ENCODE measurements around the gene NKAIN2.

Gene NKAIN2

DNA sequence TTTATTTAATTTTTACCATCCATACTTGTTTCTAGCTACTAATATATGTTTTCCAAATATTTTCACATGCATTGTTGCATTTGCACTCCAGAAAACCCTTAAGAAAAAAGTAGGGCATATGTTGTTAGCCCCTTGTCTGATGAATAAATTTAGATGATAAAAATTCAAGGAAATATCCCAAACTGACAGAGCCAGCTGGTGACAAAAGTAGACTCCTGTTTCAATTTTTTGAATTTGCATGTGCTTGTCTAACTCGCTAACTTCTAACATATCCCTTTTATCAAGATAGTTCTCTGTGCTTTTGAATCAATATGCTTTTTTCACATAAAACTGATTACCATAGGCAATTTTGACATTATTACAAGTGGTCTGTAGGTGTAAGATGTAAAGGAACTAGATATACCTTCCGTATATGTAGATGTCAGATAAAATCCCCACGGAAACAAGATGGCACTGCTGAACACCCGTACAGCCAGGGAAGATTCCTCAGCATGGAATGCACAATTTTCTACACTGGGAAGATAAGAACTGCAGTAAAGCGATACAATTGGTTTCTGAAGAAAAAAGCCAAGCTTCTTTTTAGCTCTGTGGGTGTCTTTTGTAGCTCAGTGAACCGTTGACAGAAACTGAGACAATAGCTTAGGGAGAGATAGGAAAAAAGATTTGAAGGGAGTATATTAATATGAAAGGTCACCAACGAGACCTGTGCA, 721.0 kb downstream of the NKAIN2 start:
- no peak overlapping the region for H3K4me3 ChIP-seq (ENCODE audit: low read length in 2 of 2)
- H3K9ac ChIP-seq (ENCODE audit: low read length in 2 of 2): no peak overlapping the region
- no peak overlapping the region for H3K27ac ChIP-seq (ENCODE audit: low read length)

DNA sequence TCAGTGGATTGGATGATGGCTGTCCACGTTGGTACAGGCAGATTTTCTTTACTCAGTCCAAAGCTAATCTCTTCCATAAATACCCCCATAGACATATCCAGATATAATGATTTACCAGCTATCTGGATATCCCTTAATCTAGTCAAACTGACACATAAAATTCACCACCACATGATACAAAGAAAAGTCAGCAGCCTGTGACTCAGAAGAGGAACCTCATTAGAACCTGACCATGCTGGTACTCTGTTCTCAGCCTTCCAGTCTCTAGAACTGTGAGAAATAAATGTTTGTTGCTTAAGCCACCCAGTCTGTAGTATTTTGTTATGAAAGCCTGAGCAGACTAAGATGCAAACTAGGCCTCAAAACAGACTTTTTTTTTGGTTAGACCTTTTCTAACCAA, 727.3 kb downstream of the NKAIN2 start:
- Histone ChIP-seq H3K9me3 (ENCODE audit: control insufficient read depth in 2 of 2, low read length in 2 of 2) (no peaks in the 10 kb centered on the region), H3K9ac (ENCODE audit: low read length in 2 of 2) (no peak overlapping the region), H3K36me3 (ENCODE audit: control insufficient read depth in 2 of 2, insufficient read depth in 2 of 2, low read length in 2 of 2) (no peaks in the 10 kb centered on the region), H3K4me1 (ENCODE audit: control insufficient read depth, insufficient read depth, low read length) (no peaks in the 10 kb centered on the region), H3K27ac (ENCODE audit: low read length) (no peak overlapping the region), H3K4me3 (ENCODE audit: low read length in 2 of 2) (no peak overlapping the region), H3K27me3 (ENCODE audit: control insufficient read depth in 1 of 2, insufficient read depth in 2 of 2, low read length in 2 of 2) (no peaks in the 10 kb centered on the region)

More for the DNA sequence above, 721.0 kb downstream of the NKAIN2 start:
- H3K27me3 ChIP-seq (ENCODE audit: control insufficient read depth in 1 of 2, insufficient read depth in 2 of 2, low read length in 2 of 2): no peaks in the 10 kb centered on the region
- no peaks in the 10 kb centered on the region for H3K4me1 ChIP-seq (ENCODE audit: control insufficient read depth, insufficient read depth, low read length)
- H3K9me3 ChIP-seq (ENCODE audit: control insufficient read depth in 2 of 2, low read length in 2 of 2): no peaks in the 10 kb centered on the region
- H3K36me3 ChIP-seq (ENCODE audit: control insufficient read depth in 2 of 2, insufficient read depth in 2 of 2, low read length in 2 of 2): no peaks in the 10 kb centered on the region

DNA sequence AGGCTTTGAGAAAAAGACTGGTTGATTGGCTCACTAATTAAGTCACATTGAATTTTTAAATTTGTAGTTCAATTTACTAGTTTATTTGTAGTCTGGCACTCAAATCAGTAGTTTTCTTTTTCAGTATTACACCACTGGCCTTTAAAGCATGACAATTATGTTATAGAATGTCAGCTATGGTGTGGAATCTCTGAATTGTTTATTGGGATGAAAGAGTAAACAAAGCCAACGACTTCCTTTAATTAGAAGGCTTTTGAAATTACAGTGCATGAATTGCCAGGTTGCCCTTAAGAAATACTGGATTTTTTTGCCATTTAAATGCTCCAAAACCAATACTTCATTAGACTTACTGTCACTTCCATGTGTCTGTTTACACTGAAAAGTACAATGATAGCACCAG, 731.6 kb downstream of the NKAIN2 start:
- H3K4me3 ChIP-seq (ENCODE audit: low read length in 2 of 2): no peak overlapping the region

DNA sequence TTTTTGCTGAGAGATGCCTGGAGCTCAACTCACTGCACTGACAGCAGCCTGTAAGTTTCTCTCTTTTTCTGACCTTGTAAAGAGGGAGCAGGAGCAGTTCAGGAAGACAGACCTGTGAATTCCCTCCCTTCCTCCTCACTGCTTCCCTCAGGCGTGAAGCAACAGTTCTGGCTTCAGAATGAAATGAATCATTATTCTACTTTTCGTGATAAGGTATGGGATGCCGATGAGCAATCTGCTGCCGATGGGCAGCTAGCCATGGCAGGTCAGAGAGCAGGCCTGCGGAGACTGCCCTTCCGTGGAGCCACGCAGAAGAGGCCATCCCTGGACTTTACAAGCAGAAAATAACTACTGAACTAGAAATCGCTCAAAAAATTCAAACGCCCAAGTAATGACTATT, 732.1 kb downstream of the NKAIN2 start:
- no peaks in the 10 kb centered on the region for H3K36me3 ChIP-seq (ENCODE audit: control insufficient read depth in 2 of 2, insufficient read depth in 2 of 2, low read length in 2 of 2)
- H3K27me3 ChIP-seq (ENCODE audit: control insufficient read depth in 1 of 2, insufficient read depth in 2 of 2, low read length in 2 of 2): no peaks in the 10 kb centered on the region
- no peak overlapping the region for H3K9ac ChIP-seq (ENCODE audit: low read length in 2 of 2)
- no peak overlapping the region for H3K27ac ChIP-seq (ENCODE audit: low read length)
- no peaks in the 10 kb centered on the region for H3K4me1 ChIP-seq (ENCODE audit: control insufficient read depth, insufficient read depth, low read length)
- no peak overlapping the region for H3K4me3 ChIP-seq (ENCODE audit: low read length in 2 of 2)
- H3K9me3 ChIP-seq (ENCODE audit: control insufficient read depth in 2 of 2, low read length in 2 of 2): no peaks in the 10 kb centered on the region

More for the DNA sequence above, 731.6 kb downstream of the NKAIN2 start:
- Histone ChIP-seq H3K36me3 (ENCODE audit: control insufficient read depth in 2 of 2, insufficient read depth in 2 of 2, low read length in 2 of 2) (no peaks in the 10 kb centered on the region), H3K4me1 (ENCODE audit: control insufficient read depth, insufficient read depth, low read length) (no peaks in the 10 kb centered on the region), H3K9ac (ENCODE audit: low read length in 2 of 2) (no peak overlapping the region), H3K9me3 (ENCODE audit: control insufficient read depth in 2 of 2, low read length in 2 of 2) (no peaks in the 10 kb centered on the region), H3K27me3 (ENCODE audit: control insufficient read depth in 1 of 2, insufficient read depth in 2 of 2, low read length in 2 of 2) (no peaks in the 10 kb centered on the region), H3K27ac (ENCODE audit: low read length) (no peak overlapping the region)

DNA sequence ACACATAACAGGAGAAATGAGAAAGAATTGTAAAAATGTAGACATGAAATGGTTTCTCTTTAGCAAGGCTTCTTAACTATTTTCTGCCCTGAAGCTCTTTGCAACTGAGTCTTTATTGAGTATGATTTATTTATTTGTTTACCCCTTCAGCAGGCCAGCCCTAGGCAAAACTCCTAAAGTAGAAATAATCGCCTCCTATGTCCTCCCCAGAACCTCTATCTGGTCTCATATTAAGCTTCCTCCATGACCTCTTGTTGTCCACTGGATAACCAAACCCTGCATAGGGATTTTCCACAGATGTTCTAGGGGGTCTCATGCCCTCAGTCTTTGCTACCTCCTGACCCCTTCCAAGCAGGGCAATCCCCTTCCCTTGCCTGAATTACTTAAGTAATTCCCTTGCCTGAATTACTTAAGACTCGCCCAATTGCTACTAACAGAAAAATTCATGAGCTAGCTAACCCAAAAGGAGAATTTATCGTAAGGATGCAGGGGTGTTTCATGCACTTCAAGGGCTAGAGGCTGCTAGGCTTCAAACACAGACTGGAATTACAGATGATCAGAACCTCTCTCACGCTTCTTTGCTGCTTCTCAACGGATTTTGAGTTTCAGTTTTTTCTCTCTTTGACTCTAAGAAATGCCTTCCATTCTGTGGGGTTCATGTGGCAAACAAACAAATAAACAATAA, 732.6 kb downstream of the NKAIN2 start:
- Histone ChIP-seq H3K4me1 (ENCODE audit: control insufficient read depth, insufficient read depth, low read length) (no peaks in the 10 kb centered on the region), H3K27me3 (ENCODE audit: control insufficient read depth in 1 of 2, insufficient read depth in 2 of 2, low read length in 2 of 2) (no peaks in the 10 kb centered on the region), H3K9ac (ENCODE audit: low read length in 2 of 2) (no peak overlapping the region), H3K9me3 (ENCODE audit: control insufficient read depth in 2 of 2, low read length in 2 of 2) (no peaks in the 10 kb centered on the region), H3K4me3 (ENCODE audit: low read length in 2 of 2) (no peak overlapping the region), H3K27ac (ENCODE audit: low read length) (no peak overlapping the region), H3K36me3 (ENCODE audit: control insufficient read depth in 2 of 2, insufficient read depth in 2 of 2, low read length in 2 of 2) (no peaks in the 10 kb centered on the region)

DNA sequence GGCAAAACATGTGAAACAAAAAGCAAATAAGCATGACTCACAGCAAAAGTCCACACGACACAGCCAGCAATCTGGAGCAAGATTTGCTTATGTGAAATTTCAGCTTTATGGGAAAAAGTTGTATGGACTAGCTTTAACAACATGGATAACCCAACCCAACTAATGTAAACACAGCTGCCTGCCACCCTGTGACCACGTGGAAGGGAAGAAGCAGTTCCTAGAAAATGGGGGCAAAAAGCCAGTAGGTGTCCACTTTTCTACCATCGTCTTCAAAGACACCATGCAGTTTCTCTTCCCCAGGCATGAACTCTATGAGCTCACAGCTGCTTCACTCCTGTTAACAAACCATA, 733.2 kb downstream of the NKAIN2 start:
- H3K27ac ChIP-seq (ENCODE audit: low read length): no peak overlapping the region
- H3K36me3 ChIP-seq (ENCODE audit: control insufficient read depth in 2 of 2, insufficient read depth in 2 of 2, low read length in 2 of 2): no peaks in the 10 kb centered on the region
- H3K9me3 ChIP-seq (ENCODE audit: control insufficient read depth in 2 of 2, low read length in 2 of 2): no peaks in the 10 kb centered on the region
- no peak overlapping the region for H3K9ac ChIP-seq (ENCODE audit: low read length in 2 of 2)
- no peaks in the 10 kb centered on the region for H3K4me1 ChIP-seq (ENCODE audit: control insufficient read depth, insufficient read depth, low read length)
- H3K27me3 ChIP-seq (ENCODE audit: control insufficient read depth in 1 of 2, insufficient read depth in 2 of 2, low read length in 2 of 2): no peaks in the 10 kb centered on the region
- H3K4me3 ChIP-seq (ENCODE audit: low read length in 2 of 2): no peak overlapping the region

DNA sequence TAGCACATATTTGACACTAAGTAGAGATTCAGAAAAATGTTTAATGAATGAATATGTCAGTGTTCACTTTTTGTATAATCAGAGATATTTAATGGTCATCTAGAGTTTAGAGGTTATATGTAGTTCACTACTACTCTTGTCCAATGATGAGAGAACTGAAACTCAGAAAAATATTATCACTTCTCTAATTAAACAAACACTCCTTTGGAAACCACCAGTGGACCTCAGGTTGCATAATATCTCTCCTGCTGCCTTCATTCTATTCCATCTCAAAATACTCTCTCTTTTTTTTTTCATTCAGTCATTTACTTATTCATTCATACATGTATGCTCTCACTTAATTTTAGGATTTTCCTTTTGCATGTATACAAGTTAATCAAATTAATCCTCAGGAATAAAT, 735.4 kb downstream of the NKAIN2 start:
- no peaks in the 10 kb centered on the region for H3K27me3 ChIP-seq (ENCODE audit: control insufficient read depth in 1 of 2, insufficient read depth in 2 of 2, low read length in 2 of 2)
- no peaks in the 10 kb centered on the region for H3K4me1 ChIP-seq (ENCODE audit: control insufficient read depth, insufficient read depth, low read length)
- H3K27ac ChIP-seq (ENCODE audit: low read length): no peak overlapping the region

DNA sequence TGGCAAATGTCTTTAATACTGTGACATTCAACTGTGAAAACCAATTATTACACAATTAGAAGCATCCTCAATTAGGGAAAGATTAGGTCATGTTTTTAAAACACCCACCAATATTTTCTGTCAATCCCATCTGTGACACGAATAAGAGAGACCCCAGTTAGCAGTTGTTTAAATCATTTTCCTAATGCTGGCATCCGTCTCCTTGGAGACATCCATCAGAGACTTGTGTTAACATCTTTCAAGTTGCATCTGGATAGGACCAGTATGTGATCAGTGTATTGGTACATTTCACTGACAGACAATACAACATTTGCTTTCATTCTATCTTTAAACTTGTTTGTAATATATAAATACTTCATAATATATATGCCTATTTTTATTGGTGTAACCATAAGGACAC, 737.9 kb downstream of the NKAIN2 start:
- no peaks in the 10 kb centered on the region for H3K9me3 ChIP-seq (ENCODE audit: control insufficient read depth in 2 of 2, low read length in 2 of 2)
- H3K27me3 ChIP-seq (ENCODE audit: control insufficient read depth in 1 of 2, insufficient read depth in 2 of 2, low read length in 2 of 2): no peaks in the 10 kb centered on the region
- H3K27ac ChIP-seq (ENCODE audit: low read length): no peak overlapping the region
- no peak overlapping the region for H3K4me3 ChIP-seq (ENCODE audit: low read length in 2 of 2)
- no peaks in the 10 kb centered on the region for H3K4me1 ChIP-seq (ENCODE audit: control insufficient read depth, insufficient read depth, low read length)
- no peaks in the 10 kb centered on the region for H3K36me3 ChIP-seq (ENCODE audit: control insufficient read depth in 2 of 2, insufficient read depth in 2 of 2, low read length in 2 of 2)
- H3K9ac ChIP-seq (ENCODE audit: low read length in 2 of 2): no peak overlapping the region

More for the DNA sequence above, 735.4 kb downstream of the NKAIN2 start:
- Histone ChIP-seq H3K9ac (ENCODE audit: low read length in 2 of 2) (no peak overlapping the region), H3K9me3 (ENCODE audit: control insufficient read depth in 2 of 2, low read length in 2 of 2) (no peaks in the 10 kb centered on the region), H3K4me3 (ENCODE audit: low read length in 2 of 2) (no peak overlapping the region), H3K36me3 (ENCODE audit: control insufficient read depth in 2 of 2, insufficient read depth in 2 of 2, low read length in 2 of 2) (no peaks in the 10 kb centered on the region)

DNA sequence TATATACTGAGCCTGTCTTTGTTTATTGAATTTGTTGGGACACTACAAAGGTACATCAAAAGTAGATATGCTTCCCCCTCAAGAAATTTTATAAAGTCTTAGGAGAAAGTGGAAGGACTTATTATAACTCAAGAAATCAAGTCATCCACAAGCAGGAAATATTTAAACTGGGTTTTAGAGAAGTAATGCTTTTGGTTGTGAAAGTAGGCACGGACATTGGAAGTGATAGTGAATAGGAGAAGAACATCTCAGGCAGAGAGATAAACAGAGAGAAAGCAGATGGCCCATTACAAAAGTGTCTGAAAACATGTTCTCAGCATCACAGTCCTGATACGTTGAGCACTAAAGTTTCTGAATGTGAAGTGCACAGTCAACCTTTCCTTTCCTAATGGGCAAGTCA, 742.9 kb downstream of the NKAIN2 start:
- no peaks in the 10 kb centered on the region for H3K27me3 ChIP-seq (ENCODE audit: control insufficient read depth in 1 of 2, insufficient read depth in 2 of 2, low read length in 2 of 2)
- no peaks in the 10 kb centered on the region for H3K36me3 ChIP-seq (ENCODE audit: control insufficient read depth in 2 of 2, insufficient read depth in 2 of 2, low read length in 2 of 2)
- H3K4me3 ChIP-seq (ENCODE audit: low read length in 2 of 2): no peak overlapping the region
- H3K9ac ChIP-seq (ENCODE audit: low read length in 2 of 2): no peak overlapping the region
- no peaks in the 10 kb centered on the region for H3K9me3 ChIP-seq (ENCODE audit: control insufficient read depth in 2 of 2, low read length in 2 of 2)
- H3K4me1 ChIP-seq (ENCODE audit: control insufficient read depth, insufficient read depth, low read length): no peaks in the 10 kb centered on the region
- H3K27ac ChIP-seq (ENCODE audit: low read length): no peak overlapping the region

DNA sequence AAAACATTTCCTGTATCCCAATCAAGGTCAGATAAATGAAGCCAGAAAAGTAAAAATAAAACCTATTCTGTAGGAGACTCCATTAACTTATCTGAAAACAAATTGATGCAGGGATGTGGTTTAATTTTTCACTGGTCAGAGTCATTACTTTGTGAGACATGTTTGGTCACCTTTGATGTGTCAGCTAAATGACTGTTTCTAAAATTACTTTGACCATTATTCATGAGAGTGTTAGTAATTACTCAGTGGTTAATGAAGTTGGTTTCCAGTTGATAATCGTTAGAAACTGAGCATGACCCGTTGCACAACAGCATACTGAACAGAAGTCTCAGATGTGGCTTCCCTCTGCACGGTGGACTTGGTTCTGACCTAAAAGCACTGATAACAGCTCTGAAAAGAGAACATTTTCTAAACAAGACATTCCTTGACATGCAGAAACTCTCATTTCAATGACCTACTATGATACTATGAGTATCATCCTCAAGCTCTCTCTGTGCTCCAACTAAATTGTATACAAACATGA, 748.1 kb downstream of the NKAIN2 start:
- Histone ChIP-seq H3K27ac (ENCODE audit: low read length) (no peak overlapping the region), H3K4me1 (ENCODE audit: control insufficient read depth, insufficient read depth, low read length) (no peaks in the 10 kb centered on the region), H3K27me3 (ENCODE audit: control insufficient read depth in 1 of 2, insufficient read depth in 2 of 2, low read length in 2 of 2) (no peaks in the 10 kb centered on the region), H3K4me3 (ENCODE audit: low read length in 2 of 2) (no peak overlapping the region), H3K9me3 (ENCODE audit: control insufficient read depth in 2 of 2, low read length in 2 of 2) (no peaks in the 10 kb centered on the region), H3K36me3 (ENCODE audit: control insufficient read depth in 2 of 2, insufficient read depth in 2 of 2, low read length in 2 of 2) (no peaks in the 10 kb centered on the region), H3K9ac (ENCODE audit: low read length in 2 of 2) (no peak overlapping the region)

DNA sequence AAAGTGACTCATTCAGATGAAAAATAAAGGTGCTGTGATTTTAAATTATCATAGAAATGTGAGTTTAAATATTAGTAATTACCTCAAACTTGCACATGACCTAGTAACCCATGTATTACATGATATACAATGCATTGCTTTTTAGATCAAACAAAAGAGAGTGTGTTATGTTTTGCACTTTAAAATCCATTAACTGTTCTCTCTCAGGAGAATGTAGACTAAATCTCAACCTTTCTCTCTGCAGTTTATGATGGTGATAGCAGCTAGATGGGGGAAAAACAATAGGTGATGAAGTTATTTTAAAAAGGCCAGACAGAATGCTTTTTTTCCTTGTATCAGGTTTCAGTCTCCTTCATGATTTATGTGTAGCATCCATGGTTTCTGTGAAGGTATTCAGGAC, 754.2 kb downstream of the NKAIN2 start:
- no peaks in the 10 kb centered on the region for H3K36me3 ChIP-seq (ENCODE audit: control insufficient read depth in 2 of 2, insufficient read depth in 2 of 2, low read length in 2 of 2)
- H3K9me3 ChIP-seq (ENCODE audit: control insufficient read depth in 2 of 2, low read length in 2 of 2): no peaks in the 10 kb centered on the region
- no peak overlapping the region for H3K9ac ChIP-seq (ENCODE audit: low read length in 2 of 2)
- H3K27me3 ChIP-seq (ENCODE audit: control insufficient read depth in 1 of 2, insufficient read depth in 2 of 2, low read length in 2 of 2): no peaks in the 10 kb centered on the region
- H3K27ac ChIP-seq (ENCODE audit: low read length): no peak overlapping the region
- H3K4me1 ChIP-seq (ENCODE audit: control insufficient read depth, insufficient read depth, low read length): no peaks in the 10 kb centered on the region
- no peak overlapping the region for H3K4me3 ChIP-seq (ENCODE audit: low read length in 2 of 2)
